Neural progenitor cell (in vitro differentiated cells): ENCODE measurements around the gene CUBN.

Source experiments
- EZH2 ChIP-seq: fragments of 200-600 bp; sonication (generic); IDR thresholded peaks from 2 replicates; pipeline ENCODE4 v1.6.1; 2017; ENCODE audit warnings: antibody characterized with exemption, mild to moderate bottlenecking, moderate library complexity
- TF ChIP-seq, protein P1 (sequence below): fragments of 200-600 bp; sonication (generic); IDR thresholded peaks from 2 replicates; pipeline ENCODE4 v1.5.1; 2017; ENCODE audit warnings: antibody characterized with exemption, mild to moderate bottlenecking

- TF ChIP-seq, protein P1, sequence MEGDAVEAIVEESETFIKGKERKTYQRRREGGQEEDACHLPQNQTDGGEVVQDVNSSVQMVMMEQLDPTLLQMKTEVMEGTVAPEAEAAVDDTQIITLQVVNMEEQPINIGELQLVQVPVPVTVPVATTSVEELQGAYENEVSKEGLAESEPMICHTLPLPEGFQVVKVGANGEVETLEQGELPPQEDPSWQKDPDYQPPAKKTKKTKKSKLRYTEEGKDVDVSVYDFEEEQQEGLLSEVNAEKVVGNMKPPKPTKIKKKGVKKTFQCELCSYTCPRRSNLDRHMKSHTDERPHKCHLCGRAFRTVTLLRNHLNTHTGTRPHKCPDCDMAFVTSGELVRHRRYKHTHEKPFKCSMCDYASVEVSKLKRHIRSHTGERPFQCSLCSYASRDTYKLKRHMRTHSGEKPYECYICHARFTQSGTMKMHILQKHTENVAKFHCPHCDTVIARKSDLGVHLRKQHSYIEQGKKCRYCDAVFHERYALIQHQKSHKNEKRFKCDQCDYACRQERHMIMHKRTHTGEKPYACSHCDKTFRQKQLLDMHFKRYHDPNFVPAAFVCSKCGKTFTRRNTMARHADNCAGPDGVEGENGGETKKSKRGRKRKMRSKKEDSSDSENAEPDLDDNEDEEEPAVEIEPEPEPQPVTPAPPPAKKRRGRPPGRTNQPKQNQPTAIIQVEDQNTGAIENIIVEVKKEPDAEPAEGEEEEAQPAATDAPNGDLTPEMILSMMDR = no peak
- no peak for TF ChIP-seq EZH2
These were observed 310.2 kb downstream of the CUBN start for GRCh38 chr10:16819436-16819835.
